Pons (tissue), 1 donor: Measurements from ENCODE around the gene RALB.
"Not testable (repeated sequence)": the region's sequence is repeated elsewhere in the genome, so short reads cannot be mapped to it uniquely, and the experiment has no call there.

Experiments used
- DNase-seq: peaks from one replicate; pipeline ENCODE4 v3.0.0-alpha.2; 2016; ENCODE audit warnings: low spot score

RALB gene

GRCh38 chr2:120243211-120243610, 9.4 kb upstream of the RALB start:
- DNase-seq, result no peak

GRCh38 chr2:120243875-120244553, 8.6 kb upstream of the RALB start:
- no peak for DNase-seq

DNA sequence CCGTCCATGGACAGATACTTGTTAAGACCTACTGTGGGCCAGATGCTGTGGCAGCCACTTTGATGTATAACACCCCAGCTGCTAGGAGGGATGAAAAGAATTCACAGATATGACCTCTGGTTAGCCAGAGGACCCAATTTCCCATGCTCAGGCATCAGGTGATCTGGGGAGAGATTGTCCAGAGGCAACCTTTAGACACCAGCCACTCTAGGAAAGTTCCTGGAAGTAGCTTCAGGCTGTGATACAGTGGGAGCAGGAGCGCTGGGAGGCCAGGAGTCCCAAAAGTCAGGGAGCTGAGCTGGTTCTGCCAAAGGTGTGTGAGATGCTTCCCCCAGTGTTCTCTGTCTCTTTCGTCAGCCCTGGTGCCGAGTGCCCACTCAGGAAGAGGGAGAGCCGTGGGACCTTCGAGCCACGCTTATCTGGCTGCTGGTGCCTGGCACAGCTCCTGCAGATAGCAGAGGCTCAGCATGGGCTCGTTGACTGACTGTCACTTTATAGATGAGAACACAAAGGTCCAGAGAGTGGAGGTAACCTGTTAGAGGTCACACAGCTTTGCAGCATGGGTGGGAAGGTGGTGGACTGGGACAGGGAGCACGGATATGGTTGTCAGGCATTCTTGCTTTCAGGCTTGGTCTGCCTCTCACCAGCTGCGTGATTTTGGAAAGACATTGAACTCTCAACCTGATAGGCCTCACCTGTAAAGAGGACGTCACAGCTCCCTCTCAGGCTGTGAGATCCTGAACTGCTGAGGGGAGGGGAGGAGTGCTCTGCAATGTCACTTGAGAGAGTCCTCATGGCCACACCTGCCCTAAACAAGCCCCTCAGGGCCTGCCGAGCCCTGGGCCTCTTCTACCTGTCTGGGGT, 7.8 kb upstream of the RALB start:
- DNase-seq, result no peak

DNA sequence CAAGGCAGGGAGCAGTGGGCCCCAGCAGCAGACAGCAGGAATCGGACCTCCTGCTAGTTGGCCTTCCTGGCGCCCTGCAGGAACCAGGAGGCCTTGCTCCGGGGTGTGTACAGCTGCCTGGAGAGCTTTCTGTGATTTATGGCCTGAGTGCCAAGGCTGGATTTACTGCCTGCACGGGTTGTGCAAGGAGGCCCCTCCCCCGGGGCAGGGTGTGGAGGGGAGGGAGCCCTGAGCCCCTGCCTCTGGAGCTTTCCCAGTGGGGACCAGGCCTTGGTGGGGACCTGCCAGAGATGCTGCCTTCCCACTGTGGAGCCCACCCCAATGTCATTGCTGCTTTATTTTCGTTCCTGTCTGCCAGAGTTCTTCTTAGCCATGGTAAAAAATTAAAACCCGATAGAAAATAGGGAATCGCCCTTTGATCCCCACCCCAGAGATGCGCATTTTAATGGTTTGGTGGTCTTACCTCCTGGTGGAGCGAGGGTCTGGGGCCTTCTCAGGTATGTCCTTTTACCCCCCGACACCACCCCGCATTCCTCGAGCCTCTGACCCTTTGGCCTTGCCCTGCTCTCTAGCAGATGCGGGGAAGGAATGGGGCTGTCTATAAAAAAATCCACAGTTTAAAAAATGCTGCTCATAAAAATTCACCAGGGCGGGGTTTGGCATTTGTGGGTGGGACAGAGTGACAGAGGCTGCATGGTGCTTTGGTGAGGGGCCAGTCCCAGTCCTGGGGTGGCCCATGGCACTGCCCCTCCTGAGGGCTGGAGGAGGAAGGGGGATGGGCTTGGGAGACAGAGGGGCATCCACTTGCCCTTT, 6.9 kb upstream of the RALB start:
- DNase-seq, result no peak

DNA sequence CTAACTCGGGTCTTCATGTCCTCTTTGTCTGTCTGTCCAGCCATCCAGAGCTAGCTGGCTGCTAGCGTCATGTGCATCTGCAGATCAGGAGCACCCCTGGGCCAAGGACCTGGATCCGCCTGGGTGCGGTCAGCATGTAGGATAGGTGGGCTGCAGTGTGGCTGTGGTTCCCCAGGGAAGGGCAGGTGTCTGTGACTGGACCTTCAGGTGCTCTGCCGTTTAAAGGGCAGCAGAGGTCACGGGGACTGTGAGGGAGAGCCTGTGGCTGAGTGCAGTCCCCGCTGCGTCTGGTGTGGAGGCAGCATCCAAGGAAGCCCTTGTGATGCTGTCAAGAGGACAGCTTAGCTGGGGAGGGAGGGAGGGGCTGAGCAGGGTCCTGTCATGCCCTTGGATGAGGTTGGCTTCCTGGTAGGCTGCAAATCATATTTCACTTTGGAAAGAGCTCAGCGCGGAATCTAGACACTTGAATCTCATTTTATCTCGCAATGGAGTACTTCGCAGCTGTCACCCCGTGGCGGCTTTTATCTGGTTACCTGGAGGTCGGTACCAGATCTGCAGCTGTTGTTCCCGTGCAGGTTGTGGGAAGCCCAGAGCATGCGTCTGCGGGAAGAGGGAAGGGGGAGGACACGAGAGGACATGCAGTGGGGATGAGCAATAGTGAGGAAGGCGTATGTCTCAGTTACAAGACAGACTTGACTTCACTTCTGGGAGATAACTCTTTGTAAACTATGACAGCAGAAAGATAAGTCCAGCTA, 5.9 kb upstream of the RALB start:
- no peak for DNase-seq

- DNase-seq, result no peak
Observed at GRCh38 chr2:120247851-120248250, 4.8 kb upstream of the RALB start.

DNA sequence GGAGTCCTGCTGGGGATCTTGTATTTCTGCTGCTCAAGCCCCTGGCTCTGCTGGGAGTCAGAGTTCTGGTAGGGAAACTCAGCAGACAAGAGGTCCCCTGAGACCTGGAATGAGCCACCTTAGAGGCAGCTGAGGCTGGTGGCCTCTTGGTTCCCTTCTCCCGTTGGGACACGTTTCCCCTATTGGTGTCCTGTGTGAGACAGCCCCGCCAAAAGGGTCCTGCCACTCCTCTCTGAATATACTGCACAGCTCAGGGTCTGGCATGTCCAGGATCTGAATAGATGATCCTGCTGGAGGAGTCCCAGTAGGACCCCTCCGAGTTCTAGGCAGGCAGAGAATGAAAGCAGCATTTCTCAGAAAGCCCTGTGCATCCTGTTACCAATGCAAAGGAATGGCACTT, 2.0 kb upstream of the RALB start:
- DNase-seq, result no peak

DNA sequence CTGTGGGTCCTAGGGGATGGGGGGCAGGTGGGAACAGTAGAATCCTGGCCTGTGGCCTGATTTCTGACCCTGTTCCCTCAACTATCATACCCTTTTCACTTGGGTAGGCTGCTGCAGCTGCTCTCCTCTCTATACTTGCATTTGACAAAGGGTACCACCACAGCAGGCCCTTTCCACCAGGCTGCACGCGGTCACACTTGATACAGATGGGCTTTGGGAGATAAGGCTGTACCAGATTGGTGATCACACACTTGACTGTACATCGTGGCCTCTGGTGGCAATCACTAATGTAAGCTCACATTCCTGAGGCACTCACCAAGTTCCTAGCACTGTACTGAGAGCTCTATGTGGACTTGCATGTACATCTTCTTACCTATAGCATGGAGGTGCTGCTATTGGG, 1.6 kb upstream of the RALB start:
- no peak for DNase-seq

DNA sequence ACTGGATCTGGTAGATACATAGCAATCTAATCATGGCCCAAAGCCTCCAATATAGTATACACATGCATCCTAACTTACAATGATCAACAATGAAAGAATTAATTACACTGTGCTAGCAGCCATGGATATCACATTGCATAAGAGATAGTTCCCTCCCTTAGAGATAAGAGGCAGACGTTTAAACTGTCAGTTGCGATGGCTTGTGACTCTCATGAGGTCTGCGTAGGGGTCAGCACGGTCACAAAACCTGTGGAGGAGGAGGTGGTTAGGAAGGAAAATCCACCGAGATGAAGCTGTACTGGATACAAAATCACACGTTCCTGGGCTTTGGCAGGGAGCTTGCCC, 800 bp upstream of the RALB start:
- peak; percentile 22 for DNase-seq

GRCh38 chr2:120253021-120253882, 600 bp downstream of the RALB start:
- DNase-seq, result peak; percentile 80

GRCh38 chr2:120254178-120254577, 1.5 kb downstream of the RALB start:
- no peak for DNase-seq

DNA sequence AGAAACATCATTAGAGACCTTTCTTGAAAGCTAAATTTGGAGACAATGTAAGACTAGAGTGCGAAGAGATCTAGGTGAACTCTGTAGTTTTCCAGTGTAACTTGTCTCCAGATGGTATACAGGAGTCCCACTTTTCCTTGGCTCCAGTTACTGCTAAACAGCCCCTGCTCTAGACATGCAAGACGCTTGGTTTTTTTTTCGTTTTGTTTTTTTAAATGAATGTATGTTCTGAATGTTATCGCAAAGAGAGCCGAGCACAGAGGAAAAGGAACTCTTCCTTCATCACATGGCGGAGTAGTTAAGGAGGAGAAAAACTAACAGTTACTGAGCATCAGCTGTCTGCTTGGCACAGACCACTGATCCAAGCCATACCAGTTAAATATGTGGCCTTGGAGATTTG, 2.4 kb downstream of the RALB start:
- DNase-seq, result no peak

- DNase-seq, result no peak
Observed at GRCh38 chr2:120255986-120256650, 3.5 kb downstream of the RALB start.

- DNase-seq, result no peak
Observed at GRCh38 chr2:120256651-120257000, 4.0 kb downstream of the RALB start.

GRCh38 chr2:120257522-120257921, 4.9 kb downstream of the RALB start:
- DNase-seq, result no peak

- no peak for DNase-seq
Observed at GRCh38 chr2:120258196-120258595, 5.5 kb downstream of the RALB start.

DNA sequence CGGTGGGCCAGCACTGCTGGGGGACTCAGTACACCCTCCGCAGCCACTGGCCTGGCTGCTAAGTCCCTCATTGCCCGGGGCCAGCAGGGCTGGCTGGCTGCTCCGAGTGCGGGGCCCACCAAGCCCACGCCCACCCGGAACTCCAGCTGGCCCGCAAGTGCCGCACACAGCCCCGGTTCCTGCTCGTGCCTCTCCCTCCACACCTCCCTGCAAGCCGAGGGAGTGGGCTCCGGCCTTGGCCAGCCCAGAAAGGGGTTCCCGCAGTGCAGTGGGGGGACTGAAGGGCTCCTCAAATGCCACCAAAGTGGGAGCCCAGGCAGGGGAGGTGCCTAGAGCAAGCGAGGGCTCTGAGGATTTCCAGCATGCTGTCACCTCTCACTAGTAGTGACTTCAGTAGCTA, 7.3 kb downstream of the RALB start:
- DNase-seq, result not testable (repeated sequence)

GRCh38 chr2:120260736-120261135, 8.1 kb downstream of the RALB start:
- DNase-seq, result no peak

- DNase-seq, result no peak
Observed at GRCh38 chr2:120261387-120262006, 8.8 kb downstream of the RALB start.

DNA sequence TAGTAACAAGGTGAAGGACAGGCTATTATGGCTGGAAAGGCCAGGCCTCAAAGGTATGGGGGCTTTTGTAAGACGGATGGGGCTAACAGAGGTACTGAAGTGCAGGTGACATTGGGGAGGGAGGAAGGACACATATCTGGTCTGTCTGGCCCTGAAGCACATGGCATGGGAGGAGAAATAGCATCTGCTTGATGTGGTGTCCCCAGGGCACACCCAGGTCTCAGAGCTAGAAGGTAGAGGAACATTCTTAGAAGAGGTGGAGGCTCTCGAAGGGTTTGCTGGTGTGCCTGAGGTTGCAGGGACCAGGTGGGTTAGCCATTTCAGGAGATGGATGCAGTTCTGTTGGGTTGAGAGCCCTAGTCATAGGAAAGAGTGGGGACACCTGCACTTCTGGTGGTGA, 9.5 kb downstream of the RALB start:
- no peak for DNase-seq
